ENCODE measurements around the gene NCKAP5. TPM values are rescaled to one million over a fixed set of nuclear protein-coding genes. Genes with fewer than 3 reads are reported as not detected.
"Not testable (repeated sequence)": the region's sequence is repeated elsewhere in the genome, so short reads cannot be mapped to it uniquely, and the experiment has no call there.

Gene NCKAP5
- total RNA-seq, 1 donor from 2014 or later = 8.9 TPM

- ATAC-seq = no peak
Observed at GRCh38 chr2:132857319-132857718, 710.9 kb downstream of the NCKAP5 start.

DNA sequence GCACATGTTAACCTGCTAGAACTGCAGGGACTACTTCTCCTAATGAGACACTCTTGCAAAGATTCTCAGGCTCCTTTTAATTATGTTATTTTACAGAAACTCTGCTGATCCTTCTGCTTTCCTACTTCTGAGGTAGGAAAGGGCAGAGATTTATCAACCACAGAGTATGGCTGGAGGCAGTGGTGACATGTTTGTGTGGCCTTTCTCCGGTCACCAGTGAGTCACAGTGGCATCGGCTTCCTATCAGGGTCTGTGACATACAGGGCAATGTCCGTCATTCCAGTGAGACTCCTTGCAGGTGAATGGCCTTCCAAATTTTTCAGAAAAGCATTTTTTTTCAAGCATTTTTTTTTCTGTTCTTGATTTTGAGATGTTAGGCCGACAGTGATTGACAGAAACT lies 717.6 kb downstream of the NCKAP5 start:
- ATAC-seq = no peak

- ATAC-seq = no peak
Observed at GRCh38 chr2:132849118-132849517, 719.1 kb downstream of the NCKAP5 start.

- no peak for ATAC-seq
Observed at GRCh38 chr2:132845339-132845738, 722.9 kb downstream of the NCKAP5 start.

DNA sequence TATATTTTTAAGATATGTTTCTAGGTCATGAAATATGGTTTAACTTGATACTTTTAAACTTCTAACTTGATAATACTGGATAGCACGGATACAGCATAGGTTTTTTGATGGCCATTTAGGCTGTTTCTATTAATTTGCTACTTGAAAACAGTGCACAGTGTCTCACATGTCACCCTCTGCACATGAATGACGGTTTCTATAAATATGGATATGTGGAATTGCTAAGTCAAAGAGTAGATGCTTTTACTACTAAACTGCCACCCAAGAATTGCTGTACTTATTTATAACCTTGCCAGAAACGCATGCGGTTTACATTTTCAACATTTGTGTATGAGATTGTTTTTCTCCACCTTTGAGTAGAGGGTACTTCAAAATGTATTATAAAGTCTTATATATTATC lies 723.7 kb downstream of the NCKAP5 start:
- ATAC-seq = no peak

- ATAC-seq = no peak
Observed at GRCh38 chr2:132837769-132838168, 730.5 kb downstream of the NCKAP5 start.

DNA sequence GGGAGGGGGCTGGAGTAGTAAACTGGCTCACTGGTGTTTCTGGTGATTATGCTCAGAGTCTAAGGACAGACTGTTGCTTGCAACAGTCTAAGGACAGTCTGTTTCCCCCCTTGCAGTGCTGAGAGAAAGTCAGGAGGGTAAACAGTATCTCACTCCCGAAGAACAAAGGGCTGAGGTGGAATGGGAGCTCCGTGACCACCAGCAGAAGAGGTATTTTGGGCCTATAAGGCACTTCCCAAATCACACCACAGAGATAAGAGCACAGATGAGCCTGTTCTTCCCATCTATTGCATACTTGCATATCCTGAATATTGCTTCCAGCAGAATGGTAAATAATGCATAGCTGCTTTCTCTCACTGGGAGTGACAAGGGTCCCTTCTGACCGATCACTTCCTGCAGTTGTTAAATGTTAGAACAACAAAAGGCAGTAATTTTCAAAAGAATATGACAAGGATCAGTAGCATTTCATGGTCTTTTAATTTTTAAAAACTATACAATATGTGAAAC lies 737.9 kb downstream of the NCKAP5 start:
- ATAC-seq = no peak

- ATAC-seq = no peak
Observed at GRCh38 chr2:132825601-132826000, 742.7 kb downstream of the NCKAP5 start.

GRCh38 chr2:132824716-132825115 lies 743.5 kb downstream of the NCKAP5 start:
- ATAC-seq = no peak

- no peak for ATAC-seq
Observed at GRCh38 chr2:132816234-132816633, 752.0 kb downstream of the NCKAP5 start.

DNA sequence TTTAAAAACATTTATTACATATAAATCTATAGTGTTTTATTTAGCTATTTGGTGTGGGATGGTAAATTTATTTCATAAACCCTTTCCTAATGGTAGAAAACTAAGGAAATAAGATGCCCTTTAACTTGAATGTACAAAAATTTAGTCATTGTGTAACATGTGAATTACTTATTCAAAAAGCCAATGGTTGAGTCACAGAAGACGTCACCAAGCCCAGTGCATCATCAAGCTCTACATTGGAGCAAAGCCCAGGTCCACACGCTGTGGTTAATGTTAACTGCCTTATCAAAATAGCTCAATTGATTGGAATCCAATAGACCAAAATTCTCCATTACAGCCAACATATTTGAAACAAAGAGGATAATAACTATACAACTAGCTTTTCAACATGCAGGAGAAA lies 752.7 kb downstream of the NCKAP5 start:
- ATAC-seq = no peak

DNA sequence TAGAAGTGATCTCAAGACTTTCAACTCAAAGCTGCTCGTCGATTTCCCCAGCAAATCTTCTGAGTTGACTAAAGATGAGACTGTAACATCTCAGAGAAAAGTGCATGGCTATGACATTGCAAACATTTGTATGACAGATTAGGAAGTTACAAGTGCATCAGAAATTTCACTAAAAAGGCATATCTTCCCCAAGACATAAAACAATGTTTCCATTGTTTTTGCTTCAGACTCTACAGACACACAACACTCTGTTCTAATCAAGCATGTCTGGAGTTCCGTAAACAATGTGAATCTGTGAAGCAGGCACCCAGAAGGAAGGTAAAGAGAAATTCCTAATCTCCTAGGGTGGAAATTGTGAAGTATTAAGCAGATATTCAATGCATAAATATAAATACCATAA lies 753.6 kb downstream of the NCKAP5 start:
- ATAC-seq = no peak

DNA sequence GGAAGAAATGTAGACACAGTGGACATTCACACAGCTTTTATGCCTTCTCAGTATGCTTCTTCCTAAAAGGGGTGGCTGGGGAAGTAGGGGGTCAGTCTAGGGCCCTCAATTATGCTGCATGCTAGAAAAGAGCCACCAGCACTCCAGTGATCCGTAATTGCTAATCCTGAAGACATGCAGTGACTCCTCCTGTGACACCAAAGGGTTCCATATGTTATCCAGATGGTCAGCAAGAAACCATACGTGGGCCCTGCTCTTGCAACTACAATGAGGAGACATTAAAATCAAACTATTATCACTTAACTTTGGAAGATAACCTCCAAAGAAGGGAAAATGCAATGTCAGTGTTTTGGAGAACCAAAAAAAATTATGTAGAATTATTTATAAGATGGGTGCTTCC lies 754.8 kb downstream of the NCKAP5 start:
- ATAC-seq = no peak

GRCh38 chr2:132811148-132811915 lies 756.9 kb downstream of the NCKAP5 start:
- ATAC-seq = no peak

DNA sequence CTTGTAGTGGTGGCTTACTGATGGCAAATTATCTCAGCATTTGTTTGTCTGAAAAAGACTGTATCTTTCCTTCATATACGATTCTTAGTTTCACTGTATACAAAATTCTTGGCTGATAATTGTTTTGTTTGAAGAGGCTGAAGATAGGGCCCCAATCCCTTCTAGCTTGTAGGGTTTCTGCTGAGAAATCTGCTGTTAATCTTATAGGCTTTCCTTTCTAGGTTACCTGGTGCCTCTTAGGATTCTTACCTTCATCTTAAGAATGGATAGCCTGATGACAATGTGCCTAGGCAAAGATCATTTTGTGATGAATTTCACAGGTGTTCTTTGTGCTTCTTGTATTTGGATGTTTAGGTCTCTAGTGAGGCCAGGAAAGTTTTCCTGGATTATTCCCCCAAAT lies 758.3 kb downstream of the NCKAP5 start:
- ATAC-seq = not testable (repeated sequence)

DNA sequence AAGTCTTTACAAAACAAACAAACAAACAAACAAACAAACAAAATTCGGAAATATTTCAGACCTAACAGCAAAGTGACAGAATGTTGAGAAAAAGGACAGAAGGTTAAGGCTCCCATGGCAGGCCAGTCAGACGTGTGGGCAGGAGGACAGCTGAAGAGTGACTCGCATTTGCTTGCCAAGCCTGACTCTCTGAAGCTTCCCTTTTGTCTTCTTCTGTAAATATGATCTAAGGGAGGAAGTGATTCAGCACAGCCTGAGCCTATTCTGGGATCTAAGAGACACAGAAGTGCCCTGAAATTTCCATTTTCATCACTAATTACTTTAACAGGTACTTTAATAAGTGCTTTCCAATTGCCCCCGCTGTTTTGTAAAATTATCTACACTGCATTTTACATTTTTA lies 764.2 kb downstream of the NCKAP5 start:
- ATAC-seq = peak; percentile 50

DNA sequence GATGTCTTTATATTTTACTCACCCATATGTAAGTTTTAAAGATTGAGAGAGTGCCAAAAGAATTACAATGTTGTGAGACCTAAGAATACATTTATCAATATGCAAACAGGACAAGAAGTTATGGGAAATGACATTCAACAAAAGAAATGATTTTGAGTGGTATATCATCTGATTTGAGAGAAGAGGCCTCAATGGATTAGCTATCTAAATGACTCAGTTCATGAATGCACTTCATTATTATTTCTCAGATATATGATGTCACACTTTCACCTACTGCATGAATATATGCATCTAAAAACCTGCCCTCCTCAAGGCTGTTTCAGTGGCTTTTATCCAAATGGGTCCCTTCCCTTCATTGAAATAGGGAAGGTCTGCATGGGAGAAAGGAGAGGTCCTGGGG lies 769.9 kb downstream of the NCKAP5 start:
- ATAC-seq = no peak

DNA sequence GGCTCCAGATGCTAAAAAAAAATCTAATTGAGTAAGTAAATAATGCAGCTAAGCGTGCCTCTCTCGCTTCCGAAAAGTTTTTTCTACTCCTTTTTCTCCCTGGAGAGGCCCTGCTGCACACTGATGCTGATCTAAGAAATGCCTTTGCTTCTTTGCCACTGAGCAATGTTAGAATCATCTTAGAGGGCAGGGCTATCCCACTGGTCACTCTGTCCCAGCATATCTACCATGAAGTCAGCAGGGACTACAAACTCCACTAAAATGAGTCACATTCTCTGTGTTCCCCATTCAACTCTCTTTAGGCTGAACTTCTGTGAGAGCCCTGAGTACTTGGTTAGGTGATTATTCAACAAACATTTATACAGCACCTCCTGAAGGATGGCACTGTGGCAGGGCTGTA lies 770.7 kb downstream of the NCKAP5 start:
- no peak for ATAC-seq

GRCh38 chr2:132797071-132797470 lies 771.2 kb downstream of the NCKAP5 start:
- no peak for ATAC-seq

DNA sequence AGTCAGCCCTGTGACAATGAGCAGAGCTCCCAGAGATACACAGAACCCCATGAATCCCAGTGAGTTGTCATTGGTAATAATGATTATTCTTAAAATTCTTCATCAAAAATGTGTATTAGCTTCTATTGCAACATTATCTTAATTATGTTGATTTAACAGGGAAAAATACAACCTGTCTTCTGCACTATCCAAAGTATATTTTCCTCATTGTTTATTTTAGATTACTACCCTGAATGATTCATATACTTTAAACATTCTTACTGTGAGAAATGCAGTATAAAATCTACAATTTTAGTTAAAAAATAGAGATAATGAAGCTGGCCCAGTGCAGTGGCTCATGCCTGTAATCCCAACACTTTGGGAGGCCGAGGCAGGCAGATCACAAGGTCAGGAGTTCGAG lies 773.0 kb downstream of the NCKAP5 start:
- ATAC-seq = no peak

- ATAC-seq = no peak
Observed at GRCh38 chr2:132793532-132793931, 774.7 kb downstream of the NCKAP5 start.

DNA sequence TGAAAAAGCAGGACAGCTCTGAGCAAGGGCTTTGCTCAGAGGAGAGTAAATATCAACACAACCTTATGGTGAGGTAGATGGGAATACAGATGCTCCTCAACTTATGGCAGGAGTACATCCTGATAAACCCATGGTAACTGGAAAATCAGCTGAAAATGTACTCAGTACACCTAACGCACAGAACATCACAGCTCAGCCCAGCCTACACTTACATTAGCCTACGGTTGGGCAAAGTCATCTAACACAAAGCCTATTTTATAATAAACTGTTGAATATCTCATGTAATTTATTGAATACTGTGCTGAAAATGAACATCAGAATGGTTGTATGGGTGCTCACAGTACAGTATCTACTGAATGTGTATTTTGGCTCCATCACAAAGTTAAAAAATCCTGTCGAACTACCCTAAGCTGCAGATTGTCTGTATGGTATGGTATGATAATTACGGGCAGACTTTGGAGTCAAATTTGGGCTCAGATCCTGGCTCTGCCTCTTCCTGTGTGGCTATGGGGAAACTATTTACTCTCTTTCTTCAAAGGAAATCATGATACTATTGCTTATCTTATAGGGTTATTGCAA lies 778.0 kb downstream of the NCKAP5 start:
- no peak for ATAC-seq

DNA sequence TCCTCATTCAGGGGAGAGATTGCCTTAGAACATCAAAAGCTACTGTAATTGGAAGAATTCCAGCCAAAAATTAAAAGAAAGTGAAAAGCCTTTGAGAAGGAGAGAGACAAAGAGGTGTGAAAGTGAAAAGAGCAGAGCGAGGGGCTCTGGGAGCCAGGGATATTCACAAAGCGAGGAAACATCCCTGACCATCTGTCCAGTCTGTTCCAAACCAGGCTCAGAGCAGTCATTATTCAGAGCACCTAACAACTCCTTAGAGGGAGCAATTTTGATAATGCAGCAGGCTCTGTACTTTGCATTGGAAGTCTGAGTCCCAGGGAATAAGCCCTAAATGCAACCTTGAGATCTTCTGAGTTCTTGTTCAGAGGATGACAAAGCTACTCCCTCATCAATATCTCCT lies 779.2 kb downstream of the NCKAP5 start:
- no peak for ATAC-seq

DNA sequence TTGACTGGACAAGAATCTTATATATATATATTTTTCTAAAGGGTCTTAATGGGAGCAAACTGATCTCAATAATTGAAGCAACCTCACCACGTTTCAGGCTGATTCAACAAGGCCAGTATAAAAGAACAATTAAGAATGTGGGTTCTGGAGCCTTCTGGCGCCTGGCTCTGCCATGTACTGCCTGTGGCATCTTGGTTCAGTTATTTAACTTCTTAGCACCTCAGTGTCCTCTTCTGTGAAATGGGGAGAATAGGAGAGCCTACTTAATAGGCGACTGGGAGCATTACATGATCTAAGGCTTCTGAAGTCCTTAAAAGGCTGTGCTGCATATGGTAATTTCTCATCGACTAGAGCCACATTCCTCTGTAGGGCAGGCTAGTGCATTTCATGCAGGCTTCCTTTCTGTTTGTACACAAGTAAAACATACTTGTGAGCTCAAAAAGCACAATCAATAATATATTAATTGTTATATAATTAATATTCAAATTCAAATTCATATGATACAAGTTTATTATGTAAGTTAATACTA lies 779.9 kb downstream of the NCKAP5 start:
- ATAC-seq = no peak

Data from esophagus mucosa (tissue), 1 donor.